Glomerular endothelial cell (primary cell): ENCODE results near the gene OR6Q1. TPM values are rescaled to one million over a fixed set of nuclear protein-coding genes. Genes with fewer than 3 reads are reported as not detected.
A peak's percentile ranks its signal among the peaks of the same experiment; 100 is the strongest.
"Not testable (repeated sequence)": the region's sequence is repeated elsewhere in the genome, so short reads cannot be mapped to it uniquely, and the experiment has no call there.

Experiments used
- DNase-seq: peaks from one replicate; pipeline ENCODE4 v3.0.0-alpha.2; 2011; ENCODE audit warnings: low read depth, low spot score; ENCODE audit errors: extremely low read depth
- total RNA-seq: library from RNA; depleted of rRNA; stranded (reverse); fragments of >200 nt; gene quantifications from 2 replicates; pipeline ENCODE4 v1.2.3, GENCODE V29; 2015

OR6Q1 gene
- total RNA-seq = not detected in 2 replicates

GRCh38 chr11:58030653-58031052 lies at the start of gene OR6Q1:
OR6Q1 (plus strand) TSS chr11:58030953; CDS start chr11:58030953, 0 bp downstream.
- no peak for DNase-seq

- DNase-seq = no peak
Measured at GRCh38 chr11:57981536-57981935, 49.2 kb upstream of the OR6Q1 start.

- DNase-seq = no peak
Measured at GRCh38 chr11:57982776-57983175, 48.0 kb upstream of the OR6Q1 start.

- DNase-seq = no peak
Measured at GRCh38 chr11:57983191-57983590, 47.6 kb upstream of the OR6Q1 start.

GRCh38 chr11:57999523-57999922 lies 31.2 kb upstream of the OR6Q1 start:
- not testable (repeated sequence) for DNase-seq

- DNase-seq = not testable (repeated sequence)
Measured at GRCh38 chr11:58000021-58000420, 30.7 kb upstream of the OR6Q1 start.

GRCh38 chr11:58000699-58001098 lies 30.1 kb upstream of the OR6Q1 start:
- no peak for DNase-seq

GRCh38 chr11:58003036-58003435 lies 27.7 kb upstream of the OR6Q1 start:
- DNase-seq = peak; percentile 50

- no peak for DNase-seq
Measured at GRCh38 chr11:58003591-58003990, 27.2 kb upstream of the OR6Q1 start.

- DNase-seq = peak; percentile 96
Measured at GRCh38 chr11:58004664-58005063, 26.1 kb upstream of the OR6Q1 start.

- DNase-seq = peak; percentile 44
Measured at GRCh38 chr11:58006940-58007339, 23.8 kb upstream of the OR6Q1 start.

- DNase-seq = no peak
Measured at GRCh38 chr11:58011771-58012170, 19.0 kb upstream of the OR6Q1 start.

- DNase-seq = no peak
Measured at GRCh38 chr11:58023435-58023931, 7.3 kb upstream of the OR6Q1 start, which contains the start of gene OR9Q1. OR9Q1 (plus strand) TSS chr11:58023881; CDS start chr11:58179445, 155,564 bp downstream.

GRCh38 chr11:58024601-58025091 lies 6.1 kb upstream of the OR6Q1 start:
- DNase-seq = peak; percentile 92

- no peak for DNase-seq
Measured at GRCh38 chr11:58027341-58027740, 3.4 kb upstream of the OR6Q1 start.

- DNase-seq = no peak
Measured at GRCh38 chr11:58028687-58029411, 1.9 kb upstream of the OR6Q1 start.

- no peak for DNase-seq
Measured at GRCh38 chr11:58034471-58034870, 3.7 kb downstream of the OR6Q1 start.

GRCh38 chr11:58039589-58039988 lies 8.8 kb downstream of the OR6Q1 start:
- no peak for DNase-seq

- DNase-seq = no peak
Measured at GRCh38 chr11:58043379-58043778, 12.6 kb downstream of the OR6Q1 start.

- no peak for DNase-seq
Measured at GRCh38 chr11:58046231-58046630, 15.5 kb downstream of the OR6Q1 start.

GRCh38 chr11:58047818-58048217 lies 17.1 kb downstream of the OR6Q1 start:
- DNase-seq = no peak

- no peak for DNase-seq
Measured at GRCh38 chr11:58055806-58056401, 25.2 kb downstream of the OR6Q1 start.
